Measurements from ENCODE around the gene DGKQ. TPM values are rescaled to one million over a fixed set of nuclear protein-coding genes. Genes with fewer than 3 reads are reported as not detected.

Gene DGKQ
- total and polyA plus RNA-seq, 2 experiments from 2014 or later: 4.0 to 22.4 TPM

DNA sequence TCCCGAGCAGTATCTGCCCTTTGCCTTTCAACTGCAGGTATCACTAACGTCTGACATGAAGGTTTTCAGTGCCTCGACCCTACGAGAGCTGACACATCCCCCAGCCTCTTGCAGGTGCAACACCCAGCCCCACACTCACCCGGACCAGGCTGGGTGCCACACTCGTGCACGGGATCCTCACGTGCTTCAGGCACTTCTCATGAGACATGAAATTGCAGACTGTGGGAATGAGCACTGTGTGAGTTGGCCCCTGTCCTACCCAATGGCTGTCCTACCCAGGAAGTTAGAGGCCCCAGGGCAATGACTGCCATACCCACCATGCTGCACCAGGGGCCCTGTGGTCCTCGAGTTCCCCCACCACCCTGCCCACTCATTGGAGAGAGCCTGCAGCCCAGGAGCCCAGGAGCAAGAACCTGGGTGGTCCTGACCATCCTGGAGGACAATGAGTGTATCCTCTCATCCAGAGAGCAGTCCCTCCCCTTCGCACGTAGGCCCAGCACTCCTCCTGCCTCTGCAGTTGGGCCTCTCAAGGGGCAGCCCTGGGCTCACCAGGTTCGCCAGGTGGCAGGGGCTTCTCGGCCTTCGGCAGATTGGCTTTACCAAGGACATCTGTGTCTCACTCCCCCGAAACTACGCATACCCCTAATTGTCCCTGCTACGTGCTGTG, 2.4 kb downstream of the DGKQ start (continued):
- TF ChIP-seq, protein P1, sequence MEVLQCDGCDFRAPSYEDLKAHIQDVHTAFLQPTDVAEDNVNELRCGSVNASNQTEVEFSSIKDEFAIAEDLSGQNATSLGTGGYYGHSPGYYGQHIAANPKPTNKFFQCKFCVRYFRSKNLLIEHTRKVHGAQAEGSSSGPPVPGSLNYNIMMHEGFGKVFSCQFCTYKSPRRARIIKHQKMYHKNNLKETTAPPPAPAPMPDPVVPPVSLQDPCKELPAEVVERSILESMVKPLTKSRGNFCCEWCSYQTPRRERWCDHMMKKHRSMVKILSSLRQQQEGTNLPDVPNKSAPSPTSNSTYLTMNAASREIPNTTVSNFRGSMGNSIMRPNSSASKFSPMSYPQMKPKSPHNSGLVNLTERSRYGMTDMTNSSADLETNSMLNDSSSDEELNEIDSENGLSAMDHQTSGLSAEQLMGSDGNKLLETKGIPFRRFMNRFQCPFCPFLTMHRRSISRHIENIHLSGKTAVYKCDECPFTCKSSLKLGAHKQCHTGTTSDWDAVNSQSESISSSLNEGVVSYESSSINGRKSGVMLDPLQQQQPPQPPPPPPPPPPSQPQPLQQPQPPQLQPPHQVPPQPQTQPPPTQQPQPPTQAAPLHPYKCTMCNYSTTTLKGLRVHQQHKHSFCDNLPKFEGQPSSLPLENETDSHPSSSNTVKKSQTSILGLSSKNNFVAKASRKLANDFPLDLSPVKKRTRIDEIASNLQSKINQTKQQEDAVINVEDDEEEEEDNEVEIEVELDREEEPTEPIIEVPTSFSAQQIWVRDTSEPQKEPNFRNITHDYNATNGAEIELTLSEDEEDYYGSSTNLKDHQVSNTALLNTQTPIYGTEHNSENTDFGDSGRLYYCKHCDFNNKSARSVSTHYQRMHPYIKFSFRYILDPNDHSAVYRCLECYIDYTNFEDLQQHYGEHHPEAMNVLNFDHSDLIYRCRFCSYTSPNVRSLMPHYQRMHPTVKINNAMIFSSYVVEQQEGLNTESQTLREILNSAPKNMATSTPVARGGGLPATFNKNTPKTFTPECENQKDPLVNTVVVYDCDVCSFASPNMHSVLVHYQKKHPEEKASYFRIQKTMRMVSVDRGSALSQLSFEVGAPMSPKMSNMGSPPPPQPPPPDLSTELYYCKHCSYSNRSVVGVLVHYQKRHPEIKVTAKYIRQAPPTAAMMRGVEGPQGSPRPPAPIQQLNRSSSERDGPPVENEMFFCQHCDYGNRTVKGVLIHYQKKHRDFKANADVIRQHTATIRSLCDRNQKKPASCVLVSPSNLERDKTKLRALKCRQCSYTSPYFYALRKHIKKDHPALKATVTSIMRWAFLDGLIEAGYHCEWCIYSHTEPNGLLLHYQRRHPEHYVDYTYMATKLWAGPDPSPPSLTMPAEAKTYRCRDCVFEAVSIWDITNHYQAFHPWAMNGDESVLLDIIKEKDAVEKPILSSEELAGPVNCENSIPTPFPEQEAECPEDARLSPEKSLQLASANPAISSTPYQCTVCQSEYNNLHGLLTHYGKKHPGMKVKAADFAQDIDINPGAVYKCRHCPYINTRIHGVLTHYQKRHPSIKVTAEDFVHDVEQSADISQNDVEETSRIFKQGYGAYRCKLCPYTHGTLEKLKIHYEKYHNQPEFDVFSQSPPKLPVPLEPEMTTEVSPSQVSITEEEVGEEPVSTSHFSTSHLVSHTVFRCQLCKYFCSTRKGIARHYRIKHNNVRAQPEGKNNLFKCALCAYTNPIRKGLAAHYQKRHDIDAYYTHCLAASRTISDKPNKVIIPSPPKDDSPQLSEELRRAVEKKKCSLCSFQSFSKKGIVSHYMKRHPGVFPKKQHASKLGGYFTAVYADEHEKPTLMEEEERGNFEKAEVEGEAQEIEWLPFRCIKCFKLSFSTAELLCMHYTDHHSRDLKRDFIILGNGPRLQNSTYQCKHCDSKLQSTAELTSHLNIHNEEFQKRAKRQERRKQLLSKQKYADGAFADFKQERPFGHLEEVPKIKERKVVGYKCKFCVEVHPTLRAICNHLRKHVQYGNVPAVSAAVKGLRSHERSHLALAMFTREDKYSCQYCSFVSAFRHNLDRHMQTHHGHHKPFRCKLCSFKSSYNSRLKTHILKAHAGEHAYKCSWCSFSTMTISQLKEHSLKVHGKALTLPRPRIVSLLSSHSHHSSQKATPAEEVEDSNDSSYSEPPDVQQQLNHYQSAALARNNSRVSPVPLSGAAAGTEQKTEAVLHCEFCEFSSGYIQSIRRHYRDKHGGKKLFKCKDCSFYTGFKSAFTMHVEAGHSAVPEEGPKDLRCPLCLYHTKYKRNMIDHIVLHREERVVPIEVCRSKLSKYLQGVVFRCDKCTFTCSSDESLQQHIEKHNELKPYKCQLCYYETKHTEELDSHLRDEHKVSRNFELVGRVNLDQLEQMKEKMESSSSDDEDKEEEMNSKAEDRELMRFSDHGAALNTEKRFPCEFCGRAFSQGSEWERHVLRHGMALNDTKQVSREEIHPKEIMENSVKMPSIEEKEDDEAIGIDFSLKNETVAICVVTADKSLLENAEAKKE (CRISPR knock-in tag; IDR thresholded peaks at IDR 0.05): no peak
- no peak for TF ChIP-seq ZNF331 (CRISPR knock-in tag; IDR thresholded peaks at IDR 0.05; ENCODE audit: low read depth)

DNA sequence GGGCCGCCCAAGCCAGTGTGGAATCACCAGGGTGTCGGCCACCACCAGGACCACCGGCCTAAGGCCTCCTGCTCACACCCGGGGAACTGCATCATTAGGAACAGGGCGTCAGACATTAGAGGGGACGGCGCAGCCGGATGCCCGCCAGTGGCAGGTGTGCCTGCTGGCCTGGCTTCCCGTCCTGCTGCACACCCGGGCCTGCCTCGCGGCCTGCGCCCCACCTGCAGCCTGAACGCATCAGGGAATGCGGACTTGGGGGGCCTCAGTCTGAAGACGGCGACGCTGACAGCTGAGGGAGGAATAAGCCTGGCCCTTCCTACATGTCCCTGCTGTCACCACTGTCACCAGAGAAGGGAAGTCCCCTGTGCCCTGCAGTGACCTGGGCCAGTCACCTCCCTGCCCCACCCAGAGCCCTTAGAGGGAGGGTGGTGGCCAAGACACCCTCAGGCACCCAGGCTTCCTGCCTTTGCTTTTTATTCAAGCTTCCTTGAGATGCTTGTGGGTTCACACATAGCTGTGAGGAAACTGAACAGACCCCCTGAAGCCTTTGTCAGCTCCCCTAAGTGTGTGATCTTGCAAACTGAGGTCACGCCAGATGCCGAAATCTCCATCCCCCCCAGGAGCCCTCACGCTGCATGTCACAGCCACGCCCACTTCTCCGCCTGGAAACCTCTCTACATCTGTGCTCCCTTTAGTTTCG, 3.2 kb downstream of the DGKQ start:
- no peak overlapping the region for H3K4me2 ChIP-seq
- no peak overlapping the region for H3K27ac ChIP-seq (ENCODE audit: low read depth)
- H3K4me1 ChIP-seq (ENCODE audit: insufficient read depth): no peaks in the 10 kb centered on the region
- H3K79me2 ChIP-seq (replicated peaks; ENCODE audit: insufficient read depth): no peaks in the 10 kb centered on the region
- Mint-ChIP-seq H3K4me3 (no peak overlapping the region; the same call in 2 of the 3 replicates), H3K4me1 (no peaks in the 10 kb centered on the region), H3K9me3 (peaks cover 8% of the 10 kb centered on the region; the same call in 1 of the 3 replicates), H3K36me3 (ENCODE audit: low read depth) (no peaks in the 10 kb centered on the region), H3K27me3 (ENCODE audit: insufficient read depth, low read depth, poor library complexity) (peaks cover 26% of the 10 kb centered on the region), H3K27ac (no peak overlapping the region)
- H3F3A ChIP-seq (replicated peaks; ENCODE audit: low read depth): peaks cover 4% of the 10 kb centered on the region; the same call in 1 of the 2 replicates
- no peaks in the 10 kb centered on the region for H4K20me1 ChIP-seq (replicated peaks; ENCODE audit: insufficient read depth)
- no peak overlapping the region for H2AFZ ChIP-seq
- H3K4me3 ChIP-seq: no peak overlapping the region
- ATAC-seq: no peak
- H3K27me3 ChIP-seq (ENCODE audit: insufficient read depth): peaks cover 20% of the 10 kb centered on the region; the same call in 1 of the 2 replicates
- no peaks in the 10 kb centered on the region for H3K36me3 ChIP-seq (ENCODE audit: insufficient read depth)
- no peak for DNase-seq (ENCODE audit: low spot score)
- H3K9me2 ChIP-seq (ENCODE audit: insufficient read depth): no peaks in the 10 kb centered on the region
- TF ChIP-seq JUNB (IDR thresholded peaks at IDR 0.05; ENCODE audit: unreplicated experiment): no peak
- TF ChIP-seq ZNF331 (CRISPR knock-in tag; IDR thresholded peaks at IDR 0.05; ENCODE audit: low read depth): no peak
- TF ChIP-seq NANOG (IDR thresholded peaks at IDR 0.05; ENCODE audit: borderline replicate concordance): no peak
- TF ChIP-seq, protein P2, sequence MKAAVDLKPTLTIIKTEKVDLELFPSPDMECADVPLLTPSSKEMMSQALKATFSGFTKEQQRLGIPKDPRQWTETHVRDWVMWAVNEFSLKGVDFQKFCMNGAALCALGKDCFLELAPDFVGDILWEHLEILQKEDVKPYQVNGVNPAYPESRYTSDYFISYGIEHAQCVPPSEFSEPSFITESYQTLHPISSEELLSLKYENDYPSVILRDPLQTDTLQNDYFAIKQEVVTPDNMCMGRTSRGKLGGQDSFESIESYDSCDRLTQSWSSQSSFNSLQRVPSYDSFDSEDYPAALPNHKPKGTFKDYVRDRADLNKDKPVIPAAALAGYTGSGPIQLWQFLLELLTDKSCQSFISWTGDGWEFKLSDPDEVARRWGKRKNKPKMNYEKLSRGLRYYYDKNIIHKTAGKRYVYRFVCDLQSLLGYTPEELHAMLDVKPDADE (IDR thresholded peaks at IDR 0.05): no peak
- no peak for TF ChIP-seq POLR2AphosphoS5 (IDR thresholded peaks at IDR 0.05; ENCODE audit: low read depth)
- no peak for TF ChIP-seq EZH2 (IDR thresholded peaks at IDR 0.05; ENCODE audit: low read depth, unreplicated experiment)
- TF ChIP-seq CREB1 (CRISPR knock-in tag; IDR thresholded peaks at IDR 0.05; ENCODE audit: low read depth): no peak
- TF ChIP-seq, protein P3, sequence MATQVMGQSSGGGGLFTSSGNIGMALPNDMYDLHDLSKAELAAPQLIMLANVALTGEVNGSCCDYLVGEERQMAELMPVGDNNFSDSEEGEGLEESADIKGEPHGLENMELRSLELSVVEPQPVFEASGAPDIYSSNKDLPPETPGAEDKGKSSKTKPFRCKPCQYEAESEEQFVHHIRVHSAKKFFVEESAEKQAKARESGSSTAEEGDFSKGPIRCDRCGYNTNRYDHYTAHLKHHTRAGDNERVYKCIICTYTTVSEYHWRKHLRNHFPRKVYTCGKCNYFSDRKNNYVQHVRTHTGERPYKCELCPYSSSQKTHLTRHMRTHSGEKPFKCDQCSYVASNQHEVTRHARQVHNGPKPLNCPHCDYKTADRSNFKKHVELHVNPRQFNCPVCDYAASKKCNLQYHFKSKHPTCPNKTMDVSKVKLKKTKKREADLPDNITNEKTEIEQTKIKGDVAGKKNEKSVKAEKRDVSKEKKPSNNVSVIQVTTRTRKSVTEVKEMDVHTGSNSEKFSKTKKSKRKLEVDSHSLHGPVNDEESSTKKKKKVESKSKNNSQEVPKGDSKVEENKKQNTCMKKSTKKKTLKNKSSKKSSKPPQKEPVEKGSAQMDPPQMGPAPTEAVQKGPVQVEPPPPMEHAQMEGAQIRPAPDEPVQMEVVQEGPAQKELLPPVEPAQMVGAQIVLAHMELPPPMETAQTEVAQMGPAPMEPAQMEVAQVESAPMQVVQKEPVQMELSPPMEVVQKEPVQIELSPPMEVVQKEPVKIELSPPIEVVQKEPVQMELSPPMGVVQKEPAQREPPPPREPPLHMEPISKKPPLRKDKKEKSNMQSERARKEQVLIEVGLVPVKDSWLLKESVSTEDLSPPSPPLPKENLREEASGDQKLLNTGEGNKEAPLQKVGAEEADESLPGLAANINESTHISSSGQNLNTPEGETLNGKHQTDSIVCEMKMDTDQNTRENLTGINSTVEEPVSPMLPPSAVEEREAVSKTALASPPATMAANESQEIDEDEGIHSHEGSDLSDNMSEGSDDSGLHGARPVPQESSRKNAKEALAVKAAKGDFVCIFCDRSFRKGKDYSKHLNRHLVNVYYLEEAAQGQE (IDR thresholded peaks at IDR 0.05; ENCODE audit: unreplicated experiment): no peak
- TF ChIP-seq ZNF114 (CRISPR knock-in tag; IDR thresholded peaks at IDR 0.05): no peak
- TF ChIP-seq, protein P4, sequence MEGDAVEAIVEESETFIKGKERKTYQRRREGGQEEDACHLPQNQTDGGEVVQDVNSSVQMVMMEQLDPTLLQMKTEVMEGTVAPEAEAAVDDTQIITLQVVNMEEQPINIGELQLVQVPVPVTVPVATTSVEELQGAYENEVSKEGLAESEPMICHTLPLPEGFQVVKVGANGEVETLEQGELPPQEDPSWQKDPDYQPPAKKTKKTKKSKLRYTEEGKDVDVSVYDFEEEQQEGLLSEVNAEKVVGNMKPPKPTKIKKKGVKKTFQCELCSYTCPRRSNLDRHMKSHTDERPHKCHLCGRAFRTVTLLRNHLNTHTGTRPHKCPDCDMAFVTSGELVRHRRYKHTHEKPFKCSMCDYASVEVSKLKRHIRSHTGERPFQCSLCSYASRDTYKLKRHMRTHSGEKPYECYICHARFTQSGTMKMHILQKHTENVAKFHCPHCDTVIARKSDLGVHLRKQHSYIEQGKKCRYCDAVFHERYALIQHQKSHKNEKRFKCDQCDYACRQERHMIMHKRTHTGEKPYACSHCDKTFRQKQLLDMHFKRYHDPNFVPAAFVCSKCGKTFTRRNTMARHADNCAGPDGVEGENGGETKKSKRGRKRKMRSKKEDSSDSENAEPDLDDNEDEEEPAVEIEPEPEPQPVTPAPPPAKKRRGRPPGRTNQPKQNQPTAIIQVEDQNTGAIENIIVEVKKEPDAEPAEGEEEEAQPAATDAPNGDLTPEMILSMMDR (conservative IDR thresholded peaks at IDR 0.05; ENCODE audit: low read depth in 2 of 2): no peak

Data from GM23338 (cell line).